ENCODE data around the gene ABI3BP.

Gene ABI3BP

GRCh38 chr3:100882571-100882984 is 110.6 kb downstream of the ABI3BP start:
- DNase-seq, result no peak

GRCh38 chr3:100880845-100881244 is 112.4 kb downstream of the ABI3BP start:
- no peak for DNase-seq

DNA sequence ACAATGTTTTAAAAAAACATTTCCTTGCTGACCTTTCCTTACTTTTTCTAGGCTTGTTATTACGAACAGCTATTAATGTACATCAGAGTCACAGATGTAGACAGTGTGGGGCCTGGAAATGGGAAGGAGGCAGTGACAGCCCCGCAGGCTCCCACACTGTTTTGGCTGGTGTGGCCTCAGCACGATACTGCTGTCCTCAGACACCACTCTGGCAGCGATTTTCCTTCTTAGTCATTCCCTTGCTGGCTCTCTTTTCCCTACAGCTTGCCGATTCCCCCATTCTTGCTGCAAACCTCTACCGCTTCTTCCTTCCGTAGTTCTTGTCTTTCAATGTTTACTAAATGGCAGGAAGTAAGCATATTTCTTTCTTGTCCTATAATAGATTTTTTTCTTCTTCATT is 113.1 kb downstream of the ABI3BP start:
- no peak for DNase-seq

DNA sequence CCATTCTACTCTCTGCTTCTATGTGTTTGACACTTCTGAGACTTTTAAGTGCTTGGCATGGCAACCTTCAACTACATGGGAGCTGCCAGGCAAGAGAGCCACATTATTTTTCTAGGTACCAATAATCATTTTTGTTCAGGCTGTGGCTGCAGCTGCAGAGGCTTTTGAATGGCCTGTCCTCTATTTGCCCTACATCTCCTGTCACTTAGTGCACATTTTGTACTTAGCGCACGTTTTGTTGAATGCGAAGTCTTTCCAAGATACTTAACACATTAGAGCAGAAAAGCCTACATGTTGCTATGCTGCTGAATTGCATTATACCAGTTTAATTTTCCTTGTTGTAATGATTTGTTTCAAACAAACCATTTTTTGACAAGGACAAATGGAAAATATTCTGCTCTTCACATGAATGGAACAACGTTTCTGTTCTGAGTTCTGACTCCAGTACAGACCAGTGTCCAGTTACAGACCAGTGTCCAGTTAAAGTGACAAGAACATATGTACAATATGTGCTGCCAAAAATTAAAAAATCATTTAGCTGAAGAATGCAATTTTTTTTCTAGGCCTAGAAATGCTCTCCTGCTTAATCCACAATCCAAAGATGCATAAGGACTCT is 113.9 kb downstream of the ABI3BP start:
- DNase-seq, result no peak

- no peak for DNase-seq
Observed at GRCh38 chr3:100877286-100877685, 115.9 kb downstream of the ABI3BP start.

- DNase-seq, result no peak
Observed at GRCh38 chr3:100875239-100875638, 118.0 kb downstream of the ABI3BP start.

GRCh38 chr3:100873611-100874010 is 119.6 kb downstream of the ABI3BP start:
- no peak for DNase-seq

- no peak for DNase-seq
Observed at GRCh38 chr3:100871306-100871705, 121.9 kb downstream of the ABI3BP start.

- no peak for DNase-seq
Observed at GRCh38 chr3:100869787-100870186, 123.4 kb downstream of the ABI3BP start.

DNA sequence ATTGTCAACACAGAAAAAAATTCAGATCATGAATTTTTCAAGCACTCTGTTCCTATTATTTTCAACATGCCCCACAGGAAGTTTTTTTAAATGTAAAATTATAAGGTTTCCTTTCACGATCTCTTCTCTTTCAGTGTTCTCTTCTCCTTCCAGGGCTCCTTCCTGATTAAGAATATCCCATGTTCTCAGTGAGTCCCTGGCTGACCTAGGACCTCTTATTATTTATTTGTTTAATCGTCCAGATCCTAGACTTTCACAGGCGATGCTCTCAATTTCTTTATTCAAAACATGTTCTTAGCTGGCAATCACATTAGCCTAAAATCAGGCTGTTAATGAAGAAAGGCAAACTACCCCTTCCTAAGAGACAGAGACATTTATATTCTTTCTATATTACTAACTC is 124.3 kb downstream of the ABI3BP start:
- no peak for DNase-seq

GRCh38 chr3:100868096-100868495 is 125.1 kb downstream of the ABI3BP start:
- no peak for DNase-seq

GRCh38 chr3:100865442-100865841 is 127.8 kb downstream of the ABI3BP start:
- DNase-seq, result no peak

DNA sequence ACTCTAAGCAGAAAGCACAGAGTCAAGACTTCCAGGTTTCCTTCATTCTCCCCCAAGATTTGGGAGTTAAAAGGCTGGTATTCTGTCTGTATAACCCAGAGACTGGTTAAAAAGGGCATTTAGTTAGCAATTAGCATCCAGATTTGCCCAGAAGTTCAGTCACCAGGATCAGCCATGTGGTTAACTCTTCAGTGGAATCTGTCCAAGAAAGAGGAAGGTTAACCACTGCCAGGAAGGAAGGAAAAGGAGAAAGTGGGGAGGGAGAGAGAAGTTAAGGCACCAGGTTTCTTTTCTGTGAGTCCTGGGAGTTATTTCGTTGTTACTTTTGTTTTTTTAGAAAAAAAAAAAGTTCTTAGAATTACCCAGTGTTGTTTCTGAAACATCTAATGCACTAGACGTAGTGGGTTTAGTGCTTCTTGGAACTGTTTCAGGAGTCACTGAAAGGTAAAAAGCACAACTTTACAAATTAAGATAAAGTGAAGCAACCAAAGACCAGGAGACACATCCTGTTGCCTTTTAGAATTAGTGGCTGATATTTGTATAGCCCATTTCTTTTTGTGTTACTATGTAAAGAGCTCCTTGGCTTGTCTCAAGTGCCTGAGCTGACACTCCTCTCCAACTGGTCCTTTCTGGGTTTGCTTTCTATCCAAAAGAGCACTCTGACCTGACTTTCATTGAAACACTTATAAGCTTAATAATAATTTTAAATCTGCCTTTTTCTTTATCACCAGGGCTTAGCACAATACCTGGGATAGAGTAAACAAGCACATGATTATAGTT is 128.6 kb downstream of the ABI3BP start:
- DNase-seq, result no peak

- no peak for DNase-seq
Observed at GRCh38 chr3:100857863-100858262, 135.4 kb downstream of the ABI3BP start.

GRCh38 chr3:100856821-100857220 is 136.4 kb downstream of the ABI3BP start:
- no peak for DNase-seq

- no peak for DNase-seq
Observed at GRCh38 chr3:100852840-100853239, 140.4 kb downstream of the ABI3BP start.

GRCh38 chr3:100850701-100851100 is 142.5 kb downstream of the ABI3BP start:
- DNase-seq, result no peak

DNA sequence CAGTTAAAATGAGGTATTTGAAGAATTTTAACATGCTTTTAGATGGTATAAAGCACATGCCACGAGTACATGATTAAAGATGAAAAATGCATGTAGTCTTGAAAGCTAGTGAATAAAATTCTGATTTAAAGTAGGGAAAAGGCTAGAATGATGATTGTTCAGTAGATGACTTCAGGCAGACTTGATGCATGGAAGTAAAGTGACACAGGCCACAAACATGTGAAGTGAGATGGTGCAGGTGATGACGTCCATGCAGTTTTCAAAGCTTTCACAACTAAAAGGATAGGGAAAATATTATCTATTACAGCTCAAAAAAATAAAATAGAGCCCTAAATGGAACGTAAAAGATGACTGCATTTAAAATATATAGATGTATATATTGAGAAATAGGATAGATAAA is 143.1 kb downstream of the ABI3BP start:
- no peak for DNase-seq

DNA sequence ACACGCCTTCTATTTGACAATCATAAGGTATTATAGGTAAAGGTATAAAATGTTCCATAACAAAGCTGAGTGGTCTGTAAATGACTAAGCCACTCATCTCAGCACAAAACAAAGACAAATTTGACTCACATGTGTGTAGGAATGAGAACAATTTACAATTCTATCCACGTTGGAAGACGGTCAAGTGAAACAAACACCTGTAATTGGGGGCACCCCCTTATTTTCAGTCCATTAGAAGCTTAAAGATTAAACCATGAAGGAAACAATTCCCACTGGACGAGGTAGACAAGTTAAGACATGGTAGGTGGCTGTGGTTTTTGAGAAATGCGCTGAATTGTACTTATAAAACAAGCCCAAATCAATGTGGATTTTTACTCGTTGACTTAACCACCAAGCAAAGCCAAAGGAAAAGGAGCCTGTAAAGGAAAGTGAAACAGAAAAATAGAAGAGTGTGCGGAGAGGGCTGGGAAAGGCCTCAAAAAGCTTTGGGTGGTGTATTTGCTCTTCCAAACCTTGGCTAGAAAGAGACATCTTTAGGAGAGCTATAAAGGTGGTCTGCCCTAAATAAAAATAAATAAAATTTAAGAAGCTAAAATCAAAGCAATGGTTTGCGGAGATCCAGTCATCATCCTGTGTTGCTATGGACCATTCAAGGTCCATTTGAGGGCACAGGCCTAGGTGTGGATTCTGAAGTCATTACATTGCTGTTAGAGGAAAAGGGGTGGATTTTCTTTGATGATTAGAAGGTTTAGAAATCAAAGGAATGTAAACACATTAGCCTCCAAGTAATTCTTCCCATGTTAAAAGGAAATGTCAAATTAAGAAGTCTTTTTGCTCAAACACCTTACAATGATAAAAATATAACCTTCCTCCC is 148.9 kb downstream of the ABI3BP start:
- DNase-seq, result no peak

- no peak for DNase-seq
Observed at GRCh38 chr3:100838157-100838556, 155.1 kb downstream of the ABI3BP start.

DNA sequence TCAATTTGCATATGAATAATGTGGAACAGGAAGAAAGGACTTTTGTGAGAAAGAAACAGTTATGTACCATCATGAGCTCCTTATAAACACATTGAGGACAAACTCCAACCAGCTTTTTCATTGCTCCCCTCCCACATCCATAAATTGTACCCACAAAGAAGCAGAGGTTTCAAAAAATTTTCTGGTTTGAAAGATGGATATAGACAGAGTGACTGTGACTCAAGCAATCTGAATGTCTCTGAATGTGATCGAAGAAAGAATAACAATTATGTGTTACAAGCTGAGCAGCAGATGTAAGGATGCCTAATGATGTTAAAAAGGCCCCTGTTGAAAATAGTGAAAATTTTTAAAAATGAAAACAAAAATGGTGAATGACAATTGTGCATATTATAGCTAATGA is 156.6 kb downstream of the ABI3BP start:
- no peak for DNase-seq

- DNase-seq, result no peak
Observed at GRCh38 chr3:100834332-100834731, 158.9 kb downstream of the ABI3BP start.

- no peak for DNase-seq
Observed at GRCh38 chr3:100833483-100833882, 159.7 kb downstream of the ABI3BP start.

GRCh38 chr3:100831629-100832028 is 161.6 kb downstream of the ABI3BP start:
- no peak for DNase-seq

Data from cerebellar nuclear complex (tissue), 1 donor.